ENCODE measurements around the gene TNFSF13.
A peak's percentile ranks its signal among the peaks of the same experiment; 100 is the strongest.

Gene TNFSF13

DNA sequence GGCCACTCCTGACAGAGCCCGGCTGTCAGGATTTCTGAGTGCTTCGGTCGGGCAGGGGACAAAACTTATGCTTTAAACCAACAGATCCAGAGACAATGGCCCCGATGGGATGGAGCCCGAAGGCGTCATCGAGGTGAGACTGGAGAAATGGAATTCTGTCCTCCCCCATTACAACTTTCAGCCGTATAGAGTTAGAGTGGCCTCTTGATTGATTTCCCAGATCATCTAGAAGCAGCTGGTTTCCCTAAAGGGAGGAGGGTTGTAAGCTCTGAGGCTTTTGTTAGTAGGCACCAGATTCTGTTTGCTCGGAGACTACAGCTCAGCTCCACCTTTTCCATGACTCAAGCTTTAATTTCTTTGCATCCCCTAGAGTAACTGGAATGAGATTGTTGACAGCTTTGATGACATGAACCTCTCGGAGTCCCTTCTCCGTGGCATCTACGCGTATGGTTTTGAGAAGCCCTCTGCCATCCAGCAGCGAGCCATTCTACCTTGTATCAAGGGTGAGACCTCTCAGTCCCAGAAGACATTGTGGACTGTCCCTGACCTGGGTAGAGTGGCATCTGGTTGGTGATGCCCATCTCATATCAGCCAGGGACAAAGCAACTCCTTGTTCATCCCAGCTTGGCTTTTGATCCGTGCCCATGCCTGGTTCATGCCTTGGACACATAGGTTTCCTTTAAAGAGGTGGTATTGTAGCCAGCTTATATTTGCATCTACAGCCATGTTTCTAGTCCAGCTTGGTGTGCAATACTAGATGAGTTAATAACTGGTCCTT lies 15.8 kb downstream of the TNFSF13 start:
- TF ChIP-seq, protein P1, sequence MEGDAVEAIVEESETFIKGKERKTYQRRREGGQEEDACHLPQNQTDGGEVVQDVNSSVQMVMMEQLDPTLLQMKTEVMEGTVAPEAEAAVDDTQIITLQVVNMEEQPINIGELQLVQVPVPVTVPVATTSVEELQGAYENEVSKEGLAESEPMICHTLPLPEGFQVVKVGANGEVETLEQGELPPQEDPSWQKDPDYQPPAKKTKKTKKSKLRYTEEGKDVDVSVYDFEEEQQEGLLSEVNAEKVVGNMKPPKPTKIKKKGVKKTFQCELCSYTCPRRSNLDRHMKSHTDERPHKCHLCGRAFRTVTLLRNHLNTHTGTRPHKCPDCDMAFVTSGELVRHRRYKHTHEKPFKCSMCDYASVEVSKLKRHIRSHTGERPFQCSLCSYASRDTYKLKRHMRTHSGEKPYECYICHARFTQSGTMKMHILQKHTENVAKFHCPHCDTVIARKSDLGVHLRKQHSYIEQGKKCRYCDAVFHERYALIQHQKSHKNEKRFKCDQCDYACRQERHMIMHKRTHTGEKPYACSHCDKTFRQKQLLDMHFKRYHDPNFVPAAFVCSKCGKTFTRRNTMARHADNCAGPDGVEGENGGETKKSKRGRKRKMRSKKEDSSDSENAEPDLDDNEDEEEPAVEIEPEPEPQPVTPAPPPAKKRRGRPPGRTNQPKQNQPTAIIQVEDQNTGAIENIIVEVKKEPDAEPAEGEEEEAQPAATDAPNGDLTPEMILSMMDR (IDR thresholded peaks at IDR 0.05) = no peak
- DNase-seq (ENCODE audit: low spot score) = no peak
- Histone ChIP-seq H3K4me3 (peak overlapping the region; percentile 92), H3K27ac (peak overlapping the region; percentile 99)

DNA sequence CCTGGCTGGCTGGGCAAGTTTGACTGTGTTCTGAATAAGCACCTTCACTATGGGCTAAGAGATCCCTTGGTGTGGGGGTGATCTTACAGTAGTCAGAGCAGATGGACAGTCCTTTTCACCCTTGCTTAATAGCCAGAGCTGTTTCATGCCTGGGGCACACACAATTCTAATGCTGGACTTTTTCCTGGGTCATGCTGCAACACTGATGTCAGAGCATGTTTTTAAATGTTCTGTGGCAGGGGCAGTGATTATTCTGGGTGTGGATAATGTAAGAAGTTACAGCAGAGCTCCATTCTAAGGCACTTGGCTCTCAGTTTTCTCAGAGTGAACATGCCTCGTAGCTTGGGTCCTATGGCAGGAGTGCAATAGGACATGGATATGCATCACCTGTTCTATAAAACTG lies 16.9 kb downstream of the TNFSF13 start:
- TF ChIP-seq, protein P1 (IDR thresholded peaks at IDR 0.05) = no peak
- peak overlapping the region; percentile 92 for H3K4me3 ChIP-seq
- DNase-seq (ENCODE audit: low spot score) = no peak
- peak overlapping the region in 1 of 2 donors; percentile 3 for H3K27ac ChIP-seq

DNA sequence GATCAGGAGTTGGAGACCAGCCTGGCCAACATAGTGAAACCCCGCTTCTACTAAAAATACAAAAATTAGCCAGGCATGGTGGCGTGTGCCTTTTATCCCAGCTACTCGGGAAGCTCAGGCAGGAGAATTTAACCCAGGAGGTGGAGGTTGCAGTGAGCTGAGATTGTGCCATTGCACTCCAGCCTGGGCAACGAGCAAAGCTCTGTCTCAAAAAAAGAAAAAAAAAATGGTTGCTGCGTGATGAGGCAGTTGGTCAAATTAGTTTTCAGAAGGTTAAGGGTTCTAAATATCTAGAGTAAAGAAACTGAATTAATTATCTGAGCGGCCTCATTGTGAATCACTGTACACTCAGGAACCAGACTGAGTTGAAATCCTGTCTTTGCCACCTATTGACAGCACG lies 17.4 kb downstream of the TNFSF13 start:
- TF ChIP-seq, protein P1 (IDR thresholded peaks at IDR 0.05) = no peak
- no peak for DNase-seq (ENCODE audit: low spot score)
- Histone ChIP-seq H3K4me3 (peak overlapping the region; percentile 92), H3K27ac (peak overlapping the region in 1 of 2 donors; percentile 3)

DNA sequence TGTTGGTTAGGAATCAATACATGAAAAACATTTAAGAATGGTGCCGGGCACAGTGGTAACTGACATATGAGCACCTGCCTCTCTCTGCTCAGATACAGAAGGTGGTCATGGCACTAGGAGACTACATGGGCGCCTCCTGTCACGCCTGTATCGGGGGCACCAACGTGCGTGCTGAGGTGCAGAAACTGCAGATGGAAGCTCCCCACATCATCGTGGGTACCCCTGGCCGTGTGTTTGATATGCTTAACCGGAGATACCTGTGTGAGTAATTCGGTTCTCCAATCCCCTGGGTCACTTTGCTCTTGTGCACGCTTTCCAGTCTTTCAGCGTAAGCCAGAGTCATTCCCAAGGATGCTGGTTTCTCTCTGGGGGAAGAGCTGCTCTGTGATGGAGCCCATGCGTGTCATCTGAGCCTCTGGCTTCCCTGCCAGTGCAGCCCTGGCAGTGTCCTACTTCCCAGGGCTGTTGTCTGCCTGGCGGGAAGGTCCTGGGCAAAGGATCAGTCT lies 17.9 kb downstream of the TNFSF13 start:
- H3K4me3 ChIP-seq = no peak overlapping the region
- H3K27ac ChIP-seq = no peak overlapping the region
- no peak for DNase-seq (ENCODE audit: low spot score)
- TF ChIP-seq, protein P1 (IDR thresholded peaks at IDR 0.05) = no peak

DNA sequence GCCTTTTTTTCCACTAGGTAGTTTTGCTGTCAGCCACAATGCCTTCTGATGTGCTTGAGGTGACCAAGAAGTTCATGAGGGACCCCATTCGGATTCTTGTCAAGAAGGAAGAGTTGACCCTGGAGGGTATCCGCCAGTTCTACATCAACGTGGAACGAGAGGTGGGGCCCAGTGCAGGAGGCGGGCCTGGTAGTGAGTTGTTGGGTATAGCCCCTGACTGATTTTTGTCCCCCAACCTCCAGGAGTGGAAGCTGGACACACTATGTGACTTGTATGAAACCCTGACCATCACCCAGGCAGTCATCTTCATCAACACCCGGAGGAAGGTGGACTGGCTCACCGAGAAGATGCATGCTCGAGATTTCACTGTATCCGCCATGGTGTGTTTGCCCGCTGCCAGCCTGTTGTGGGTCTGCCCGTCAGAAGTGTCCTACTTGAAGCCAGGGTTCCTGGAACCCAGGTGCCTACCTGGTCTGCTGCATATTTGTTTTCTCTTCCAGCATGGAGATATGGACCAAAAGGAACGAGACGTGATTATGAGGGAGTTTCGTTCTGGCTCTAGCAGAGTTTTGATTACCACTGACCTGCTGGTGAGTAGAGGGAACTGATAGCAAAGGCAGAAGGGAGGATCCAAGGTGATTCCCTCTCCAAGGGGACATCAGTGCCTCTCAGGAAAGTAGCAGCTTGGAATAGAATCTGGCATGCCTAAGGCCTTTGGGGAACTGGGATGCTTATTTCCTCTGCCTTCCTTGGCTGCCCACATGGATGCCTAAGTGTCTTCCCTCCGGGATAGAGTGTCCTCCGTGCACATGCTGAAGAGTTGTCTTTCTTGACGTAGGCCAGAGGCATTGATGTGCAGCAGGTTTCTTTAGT lies 19.0 kb downstream of the TNFSF13 start:
- TF ChIP-seq, protein P1 (IDR thresholded peaks at IDR 0.05) = no peak
- peak overlapping the region; percentile 16 to 41 for H3K27ac ChIP-seq
- DNase-seq (ENCODE audit: low spot score) = no peak
- no peak overlapping the region for H3K4me3 ChIP-seq

DNA sequence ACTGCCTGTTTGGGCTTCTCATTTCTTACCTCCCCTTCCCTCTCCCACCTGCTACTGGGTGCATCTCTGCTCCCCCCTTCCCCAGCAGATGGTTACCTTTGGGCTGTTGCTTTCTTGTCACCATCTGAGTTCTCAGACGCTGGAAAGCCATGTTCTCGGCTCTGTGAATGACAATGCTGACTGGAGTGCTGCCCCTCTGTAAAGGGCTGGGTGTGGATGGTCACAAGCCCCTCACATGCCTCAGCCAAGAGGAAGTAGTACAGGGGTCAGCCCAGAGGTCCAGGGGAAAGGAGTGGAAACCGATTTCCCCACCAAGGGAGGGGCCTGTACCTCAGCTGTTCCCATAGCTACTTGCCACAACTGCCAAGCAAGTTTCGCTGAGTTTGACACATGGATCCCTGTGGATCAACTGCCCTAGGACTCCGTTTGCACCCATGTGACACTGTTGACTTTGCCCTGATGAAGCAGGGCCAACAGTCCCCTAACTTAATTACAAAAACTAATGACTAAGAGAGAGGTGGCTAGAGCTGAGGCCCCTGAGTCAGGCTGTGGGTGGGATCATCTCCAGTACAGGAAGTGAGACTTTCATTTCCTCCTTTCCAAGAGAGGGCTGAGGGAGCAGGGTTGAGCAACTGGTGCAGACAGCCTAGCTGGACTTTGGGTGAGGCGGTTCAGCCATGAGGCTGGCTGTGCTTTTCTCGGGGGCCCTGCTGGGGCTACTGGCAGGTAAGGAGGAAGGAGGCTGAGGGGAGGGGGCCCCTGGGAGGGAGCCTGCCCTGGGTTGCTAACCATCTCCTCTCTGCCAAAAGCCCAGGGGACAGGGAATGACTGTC lies 20.7 kb downstream of the TNFSF13 start, which contains the start of gene CD68:
TSS of gene CD68 (plus strand) at position 638 of the 833 bp plus-strand sequence. CDS start at position 678, 40 bp downstream.
- DNase-seq (ENCODE audit: low spot score) = no peak
- H3K27ac ChIP-seq = peak within 1 kb of the TSS; percentile 85 to 97
- TF ChIP-seq, protein P1 (IDR thresholded peaks at IDR 0.05) = no peak
- peak within 1 kb of the TSS; percentile 84 for H3K4me3 ChIP-seq

Data from coronary artery (tissue), 2 donors.